Endodermal cell (in vitro differentiated cells): Measurements from ENCODE around the gene PSMB7. TPM values are rescaled to one million over a fixed set of nuclear protein-coding genes. Genes with fewer than 3 reads are reported as not detected.

Experiments
- DNase-seq: peaks from one replicate; pipeline ENCODE4 v3.0.0-alpha.2; 2017
- H3K27ac ChIP-seq: 2 replicates; pipeline ENCODE4 v1.5.1; 2013; ENCODE audit warnings: mild to moderate bottlenecking, low read depth, low read length, moderate library complexity
- H3K27me3 ChIP-seq: 2 replicates; pipeline ENCODE4 v1.6.1; 2013; ENCODE audit warnings: mild to moderate bottlenecking, low read length, moderate library complexity; ENCODE audit not compliant: insufficient read depth, control insufficient read depth, poor library complexity, severe bottlenecking
- H3K36me3 ChIP-seq: 2 replicates; pipeline ENCODE4 v1.7.0; 2013; ENCODE audit warnings: mild to moderate bottlenecking, low read length, moderate library complexity; ENCODE audit not compliant: control insufficient read depth, insufficient read depth
- H3K4me1 ChIP-seq: one replicate; pipeline ENCODE4 v1.7.0; 2013; ENCODE audit warnings: low read length; ENCODE audit not compliant: control insufficient read depth, insufficient read depth
- H3K4me3 ChIP-seq: 2 replicates; pipeline ENCODE4 v1.5.1; 2013; ENCODE audit warnings: mild to moderate bottlenecking, low read length, moderate library complexity
- H3K9ac ChIP-seq: 2 replicates; pipeline ENCODE4 v1.6.1; 2013; ENCODE audit warnings: mild to moderate bottlenecking, low read length, moderate library complexity; ENCODE audit not compliant: poor library complexity, severe bottlenecking; ENCODE audit errors: extremely low read depth
- H3K9me3 ChIP-seq: 2 replicates; pipeline ENCODE4 v1.6.1; 2013; ENCODE audit warnings: mild to moderate bottlenecking, low read length, moderate library complexity; ENCODE audit not compliant: control insufficient read depth
- H3K27ac Mint-ChIP-seq: 2 replicates; pipeline ENCODE4 v1.8.0; 2020; ENCODE audit warnings: mixed read lengths
- H3K27me3 Mint-ChIP-seq: 2 replicates; pipeline ENCODE4 v1.8.0; 2021; ENCODE audit warnings: mild to moderate bottlenecking, mixed read lengths; ENCODE audit not compliant: insufficient read depth
- H3K36me3 Mint-ChIP-seq: 2 replicates; pipeline ENCODE4 v1.8.0; 2020; ENCODE audit warnings: low read depth, mixed read lengths
- H3K4me1 Mint-ChIP-seq: 2 replicates; pipeline ENCODE4 v1.8.0; 2020; ENCODE audit warnings: mixed read lengths
- H3K4me3 Mint-ChIP-seq: 2 replicates; pipeline ENCODE4 v1.8.0; 2020; ENCODE audit warnings: mild to moderate bottlenecking, moderate library complexity, mixed read lengths
- H3K9me3 Mint-ChIP-seq: 2 replicates; pipeline ENCODE4 v1.8.0; 2020; ENCODE audit warnings: mild to moderate bottlenecking, mixed read lengths
- CTCF ChIP-seq: fragments of 200-600 bp; sonication (generic); conservative IDR thresholded peaks from 2 replicates; pipeline ENCODE4 v1.5.0; 2021; ENCODE audit warnings: antibody characterized with exemption, mild to moderate bottlenecking
- WGBS, 2 experiments: methylation state at CpG; one replicate each; pipeline versions ENCODE4 v1.1.5 to v1.1.7; 2013; ENCODE audit warnings: missing lambda C conversion rate in 2 of 2, mixed read lengths in 1 of 2; ENCODE audit not compliant: insufficient coverage in 1 of 2, insufficient read length in 1 of 2; 5-methylcytosine and 5-hydroxymethylcytosine counted together
- total RNA-seq, 2 donors: library from RNA; stranded (reverse); fragmentation: NEBNext Ultra II Directional in 1 of 2; extraction: Animal tissue kit (Norgen Biotek cat#: 25700) in 1 of 2; gene quantifications; 2 replicates in 1 of 2; 3 replicates in 1 of 2; pipeline ENCODE4 v1.2.1, GENCODE V29; 2021

PSMB7 gene
- total RNA-seq, 2 donors from 2014 or later, result 203 to 223 TPM

- H3K4me3 ChIP-seq, result no peak overlapping the region
- WGBS, 2 experiments, result 93 to 95% methylated on average over 11 to 12 of the region's 12 CpGs
- H3K36me3 ChIP-seq, result no peaks in the 10 kb centered on the region
- no peaks in the 10 kb centered on the region for H3K4me1 Mint-ChIP-seq
- no peaks in the 10 kb centered on the region for H3K27me3 Mint-ChIP-seq
- DNase-seq, result no peak
- H3K9me3 Mint-ChIP-seq, result no peaks in the 10 kb centered on the region
- TF ChIP-seq CTCF, result no peak
- no peak overlapping the region for H3K9ac ChIP-seq
- no peak overlapping the region for H3K27ac ChIP-seq
- no peak overlapping the region for H3K4me3 Mint-ChIP-seq
- no peak overlapping the region for H3K27ac Mint-ChIP-seq
- no peaks in the 10 kb centered on the region for H3K4me1 ChIP-seq
- H3K27me3 ChIP-seq, result no peaks in the 10 kb centered on the region
- no peaks in the 10 kb centered on the region for H3K9me3 ChIP-seq
- no peaks in the 10 kb centered on the region for H3K36me3 Mint-ChIP-seq
Observed at GRCh38 chr9:124328285-124328684, 87.0 kb downstream of the PSMB7 start.

- Mint-ChIP-seq H3K4me3 (no peak overlapping the region), H3K4me1 (no peaks in the 10 kb centered on the region), H3K36me3 (no peaks in the 10 kb centered on the region), H3K9me3 (no peaks in the 10 kb centered on the region), H3K27ac (no peak overlapping the region), H3K27me3 (no peaks in the 10 kb centered on the region)
- Histone ChIP-seq H3K36me3 (no peaks in the 10 kb centered on the region), H3K9ac (no peak overlapping the region), H3K9me3 (no peaks in the 10 kb centered on the region), H3K27ac (no peak overlapping the region), H3K27me3 (no peaks in the 10 kb centered on the region), H3K4me3 (no peak overlapping the region), H3K4me1 (no peaks in the 10 kb centered on the region)
- WGBS, 2 experiments, result 90 to 96% methylated on average over 3 to 9 of the region's 9 CpGs
- DNase-seq, result no peak
- no peak for TF ChIP-seq CTCF
Observed at GRCh38 chr9:124327491-124327890, 87.8 kb downstream of the PSMB7 start.

- Mint-ChIP-seq H3K9me3 (no peaks in the 10 kb centered on the region), H3K4me3 (no peak overlapping the region), H3K4me1 (no peaks in the 10 kb centered on the region), H3K27ac (no peak overlapping the region), H3K36me3 (no peaks in the 10 kb centered on the region), H3K27me3 (no peaks in the 10 kb centered on the region)
- H3K9me3 ChIP-seq, result no peaks in the 10 kb centered on the region
- H3K36me3 ChIP-seq, result no peaks in the 10 kb centered on the region
- no peak overlapping the region for H3K4me3 ChIP-seq
- H3K27me3 ChIP-seq, result no peaks in the 10 kb centered on the region
- WGBS, 2 experiments, result 95 to 99% methylated on average over 12 to 21 of the region's 21 CpGs
- no peak for DNase-seq
- TF ChIP-seq CTCF, result no peak
- no peak overlapping the region for H3K27ac ChIP-seq
- H3K9ac ChIP-seq, result no peak overlapping the region
- no peaks in the 10 kb centered on the region for H3K4me1 ChIP-seq
Observed at GRCh38 chr9:124326378-124326777, 88.9 kb downstream of the PSMB7 start.
